Mammary epithelial cell (primary cell): ENCODE data around the gene CD8B.
"Not testable (repeated sequence)": the region's sequence is repeated elsewhere in the genome, so short reads cannot be mapped to it uniquely, and the experiment has no call there.

Experiments used
- EZH2 ChIP-seq: IDR thresholded peaks from 2 replicates; pipeline ENCODE4 v1.6.1; 2012; ENCODE audit warnings: low read length, inconsistent platforms, borderline replicate concordance
- TF ChIP-seq, protein P1 (sequence below), 2 donors: IDR thresholded peaks in 1 of 2; conservative IDR thresholded peaks in 1 of 2; 2 replicates each; pipeline ENCODE4 v1.5.1; 2011 to 2012; ENCODE audit warnings: inconsistent platforms in 2 of 2, low read length in 2 of 2, mild to moderate bottlenecking in 2 of 2, control low read depth in 1 of 2, low read depth in 1 of 2; ENCODE audit not compliant: insufficient read depth in 1 of 2; ENCODE audit errors: extremely low read depth in 1 of 2

DNA sequence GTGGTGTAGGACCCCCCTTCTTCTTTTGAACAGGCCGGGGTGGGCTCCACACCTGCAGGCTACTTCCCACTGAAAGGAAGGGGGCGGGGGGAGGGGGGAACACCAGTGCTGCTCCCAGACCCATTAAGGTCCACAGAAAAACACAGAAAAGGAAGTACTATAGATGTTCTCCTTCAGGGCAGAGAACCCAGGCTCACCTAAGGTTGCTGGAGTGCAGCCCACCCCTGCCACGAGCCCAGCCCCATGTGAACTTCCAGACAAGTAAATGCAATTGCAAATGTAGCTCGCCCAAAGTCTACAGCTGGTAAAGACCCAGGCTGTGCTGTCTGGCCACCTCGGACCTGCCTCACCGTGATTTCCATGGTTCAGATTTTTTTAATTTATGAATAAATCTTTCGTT, 24.0 kb downstream of the CD8B start:
- TF ChIP-seq, protein P1, sequence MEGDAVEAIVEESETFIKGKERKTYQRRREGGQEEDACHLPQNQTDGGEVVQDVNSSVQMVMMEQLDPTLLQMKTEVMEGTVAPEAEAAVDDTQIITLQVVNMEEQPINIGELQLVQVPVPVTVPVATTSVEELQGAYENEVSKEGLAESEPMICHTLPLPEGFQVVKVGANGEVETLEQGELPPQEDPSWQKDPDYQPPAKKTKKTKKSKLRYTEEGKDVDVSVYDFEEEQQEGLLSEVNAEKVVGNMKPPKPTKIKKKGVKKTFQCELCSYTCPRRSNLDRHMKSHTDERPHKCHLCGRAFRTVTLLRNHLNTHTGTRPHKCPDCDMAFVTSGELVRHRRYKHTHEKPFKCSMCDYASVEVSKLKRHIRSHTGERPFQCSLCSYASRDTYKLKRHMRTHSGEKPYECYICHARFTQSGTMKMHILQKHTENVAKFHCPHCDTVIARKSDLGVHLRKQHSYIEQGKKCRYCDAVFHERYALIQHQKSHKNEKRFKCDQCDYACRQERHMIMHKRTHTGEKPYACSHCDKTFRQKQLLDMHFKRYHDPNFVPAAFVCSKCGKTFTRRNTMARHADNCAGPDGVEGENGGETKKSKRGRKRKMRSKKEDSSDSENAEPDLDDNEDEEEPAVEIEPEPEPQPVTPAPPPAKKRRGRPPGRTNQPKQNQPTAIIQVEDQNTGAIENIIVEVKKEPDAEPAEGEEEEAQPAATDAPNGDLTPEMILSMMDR (conservative IDR thresholded peaks at IDR 0.05 in 1 of 2, IDR thresholded peaks at IDR 0.05 in 1 of 2; ENCODE audit: extremely low read depth in 1 of 2, insufficient read depth in 1 of 2, low read depth in 1 of 2, low read length in 2 of 2) = not testable (repeated sequence)
- TF ChIP-seq EZH2 = not testable (repeated sequence)
